HG03175 (cell line): ENCODE measurements around the gene THOC6.
"Not testable (repeated sequence)": the region's sequence is repeated elsewhere in the genome, so short reads cannot be mapped to it uniquely, and the experiment has no call there.

Experiments
- ATAC-seq: cut with Tn5 transposase; IDR thresholded peaks from one replicate; pipeline ENCODE4 v1.9.1; 2021; ENCODE audit warnings: mild to moderate bottlenecking, moderate library complexity; ENCODE audit not compliant: unreplicated experiment

Gene THOC6

GRCh38 chr16:3052571-3053329, 28.9 kb downstream of the THOC6 start:
- not testable (repeated sequence) for ATAC-seq

GRCh38 chr16:3053330-3053710, 29.5 kb downstream of the THOC6 start:
- ATAC-seq: not testable (repeated sequence)

DNA sequence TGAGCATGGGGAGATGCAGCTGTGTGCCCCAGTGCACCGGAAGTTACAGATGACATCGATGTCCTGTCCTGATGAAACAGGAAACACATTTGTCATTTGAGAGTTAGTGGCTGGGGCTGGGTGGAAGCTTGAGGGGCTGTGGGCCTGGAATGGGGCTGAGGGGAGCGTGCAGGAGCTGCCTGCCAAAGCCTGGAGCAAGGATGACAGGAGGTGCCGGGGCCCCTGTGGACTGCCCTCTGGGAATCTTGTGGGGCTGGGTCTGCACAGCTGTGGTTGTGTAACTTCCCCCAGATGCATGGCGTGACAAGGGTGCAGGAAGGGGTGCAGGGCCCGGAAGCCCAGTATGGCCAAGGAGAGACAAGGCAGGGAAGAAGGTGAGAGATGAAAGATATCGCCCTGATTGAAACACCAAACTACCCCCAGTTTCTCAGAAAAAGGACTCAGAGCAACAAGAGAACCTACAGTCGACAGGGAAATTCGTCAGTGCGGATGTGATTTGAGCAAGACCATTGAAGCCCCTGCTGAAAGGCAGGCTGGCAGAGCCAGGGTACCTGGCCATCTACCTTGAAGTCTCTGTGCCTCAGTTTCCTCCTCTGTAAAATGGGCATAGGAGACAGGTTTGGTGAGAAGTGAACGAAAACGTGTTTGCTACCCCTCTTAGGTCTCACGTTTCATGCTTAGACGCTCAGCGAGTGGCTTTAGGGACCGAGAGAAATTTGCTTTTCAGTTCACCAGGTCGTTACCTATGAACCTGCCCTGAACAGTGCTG, 31.3 kb downstream of the THOC6 start:
- no peak for ATAC-seq

- ATAC-seq: not testable (repeated sequence)
These were observed 31.9 kb downstream of the THOC6 start for GRCh38 chr16:3055734-3056115.

GRCh38 chr16:3056336-3057180, 32.7 kb downstream of the THOC6 start:
- no peak for ATAC-seq

DNA sequence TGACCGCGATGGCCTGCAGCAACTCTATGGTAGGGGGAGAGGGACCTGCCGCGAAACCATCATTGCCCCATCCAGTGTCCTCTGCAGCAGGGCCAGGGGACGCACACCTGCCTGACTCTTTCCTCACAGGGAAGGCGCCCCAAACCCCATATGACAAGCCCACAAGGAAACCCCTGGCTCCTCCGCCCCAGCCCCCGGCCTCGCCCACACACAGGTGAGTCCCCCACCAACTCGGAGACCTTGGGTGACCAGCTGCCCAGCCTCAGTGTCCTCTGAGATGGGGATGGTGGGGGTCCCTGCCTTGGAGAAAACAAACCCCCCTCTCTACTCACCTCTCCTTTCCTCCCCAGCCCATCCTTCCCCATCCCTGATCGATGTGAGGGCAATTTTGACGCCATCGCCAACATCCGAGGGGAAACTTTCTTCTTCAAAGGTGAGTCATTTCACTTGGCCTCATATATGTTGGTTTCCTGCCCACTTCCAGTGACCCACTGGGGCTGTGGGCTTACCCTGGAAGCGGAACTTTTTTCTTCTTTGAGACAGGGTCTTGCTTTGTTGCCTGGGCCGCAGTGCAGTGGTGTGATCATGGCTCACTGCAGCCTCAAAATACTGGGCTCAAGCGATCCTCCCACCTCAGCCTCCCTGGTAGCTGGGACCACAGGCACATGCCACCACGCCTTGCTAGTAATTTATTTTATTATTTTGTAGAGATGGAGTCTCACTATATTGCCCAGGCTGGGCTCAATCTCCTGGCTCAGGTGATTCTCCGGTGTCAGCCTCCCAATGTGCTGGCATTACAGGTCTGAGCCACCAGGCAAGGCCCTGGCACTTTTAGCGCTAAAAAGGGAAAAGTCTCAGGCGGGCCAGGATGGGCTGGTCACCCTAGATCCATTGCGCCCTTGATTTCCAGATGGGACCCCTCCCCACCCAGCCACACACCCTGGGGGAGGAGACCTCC, 33.6 kb downstream of the THOC6 start:
- ATAC-seq: no peak

- ATAC-seq: peak; percentile 41
These were observed 34.5 kb downstream of the THOC6 start for GRCh38 chr16:3058139-3059030.

DNA sequence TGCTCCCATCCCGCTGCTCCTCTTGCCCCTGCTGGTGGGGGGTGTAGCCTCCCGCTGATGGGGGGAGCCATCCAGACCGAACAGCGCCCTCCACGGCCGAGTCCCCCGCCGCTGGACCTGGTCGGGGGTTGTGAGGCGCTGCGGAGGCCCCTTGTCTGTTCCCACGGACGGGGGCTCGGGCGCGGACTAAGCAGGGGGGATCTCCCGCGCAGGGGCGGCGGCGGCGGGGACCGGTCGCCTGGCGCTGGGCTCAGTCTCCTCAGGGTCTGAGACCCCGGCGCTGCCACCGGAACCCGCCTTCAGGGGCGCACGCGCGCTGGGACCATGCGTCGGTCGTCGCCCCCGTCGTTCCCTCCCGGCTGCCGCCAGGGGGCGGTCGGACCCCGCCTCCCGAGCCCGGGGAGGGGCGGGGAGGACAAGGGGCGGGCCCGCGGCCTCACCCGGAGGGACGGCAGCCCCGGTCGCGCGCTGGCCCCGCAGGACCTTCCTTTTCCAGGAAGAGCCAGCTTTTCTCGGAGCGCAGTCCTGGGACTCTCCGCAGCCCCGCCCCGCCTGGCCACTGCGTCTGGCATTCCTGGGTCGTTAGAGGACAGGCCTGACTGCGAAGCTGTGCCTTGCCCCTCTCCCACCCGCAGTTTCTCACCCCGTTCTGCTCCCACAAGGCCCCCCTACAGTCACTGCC, 35.3 kb downstream of the THOC6 start:
- peak; percentile 84 for ATAC-seq

GRCh38 chr16:3059723-3060242, 35.9 kb downstream of the THOC6 start:
- no peak for ATAC-seq

DNA sequence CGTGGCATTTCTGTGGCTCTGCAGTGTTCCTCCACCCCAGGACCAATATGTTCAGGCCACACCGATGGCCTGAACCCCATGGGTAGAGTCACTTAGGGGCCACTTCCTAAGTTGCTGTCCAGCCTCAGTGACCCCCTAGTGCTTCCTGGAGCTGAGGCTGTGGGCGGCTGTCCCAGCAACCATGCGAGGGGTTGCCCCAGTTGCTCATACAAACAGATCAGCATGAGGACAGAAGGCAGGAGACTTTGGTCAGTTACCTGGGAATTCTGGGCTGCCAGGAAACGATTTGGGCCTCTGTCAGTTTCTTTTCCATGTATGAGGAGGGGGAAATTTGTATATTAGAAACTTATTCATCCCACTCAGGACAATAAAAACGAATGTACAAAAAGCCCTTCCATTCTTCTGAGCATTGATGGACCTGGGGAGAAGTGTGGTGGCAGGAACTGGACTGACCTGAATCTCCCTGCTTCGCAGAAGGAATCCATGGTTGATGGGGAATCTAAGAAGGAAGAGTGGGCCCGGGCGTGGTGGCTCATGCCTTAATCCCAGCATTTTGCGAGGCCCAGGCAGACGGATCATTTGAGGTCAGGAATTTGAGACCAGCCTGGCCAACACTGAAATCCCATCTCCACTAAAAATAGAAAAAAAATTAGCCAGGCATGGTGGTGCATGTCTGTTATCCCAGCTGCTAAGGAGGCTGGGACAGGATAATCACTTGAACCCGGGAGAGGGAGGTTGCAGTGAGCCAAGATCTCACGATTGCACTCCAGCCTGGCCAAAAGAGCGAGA, 36.7 kb downstream of the THOC6 start:
- no peak for ATAC-seq

DNA sequence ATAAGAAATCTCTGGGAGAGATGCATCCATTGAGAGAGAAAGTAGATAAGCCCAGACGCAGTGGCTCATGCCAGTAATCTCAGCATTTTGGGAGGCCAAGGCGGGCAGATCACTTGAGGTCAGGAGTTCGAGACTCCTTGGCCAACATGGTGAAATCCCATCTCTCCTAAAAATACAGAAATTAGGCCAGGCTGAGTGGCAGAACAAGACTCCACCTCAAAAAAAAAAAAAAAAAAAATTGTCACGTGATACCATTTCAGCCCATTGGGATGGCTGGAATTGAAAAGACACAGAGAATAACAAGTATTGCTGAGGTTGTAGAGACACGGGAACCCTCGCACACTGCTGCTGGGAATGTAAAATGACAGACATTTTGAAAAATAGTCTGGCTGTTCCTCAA, 38.7 kb downstream of the THOC6 start:
- no peak for ATAC-seq

- no peak for ATAC-seq
These were observed 40.0 kb downstream of the THOC6 start for GRCh38 chr16:3063625-3064386.

- ATAC-seq: no peak
These were observed 41.4 kb downstream of the THOC6 start, which contains the start of gene IL32 for GRCh38 chr16:3065069-3065741. Gene IL32, plus strand, starts transcription at chr16:3065640. Its CDS starts 172 bp downstream, at chr16:3065812.

GRCh38 chr16:3065742-3066439, 42.1 kb downstream of the THOC6 start:
- ATAC-seq: no peak

- ATAC-seq: no peak
These were observed 42.6 kb downstream of the THOC6 start for GRCh38 chr16:3066440-3066748.

GRCh38 chr16:3068487-3068886, 44.7 kb downstream of the THOC6 start:
- no peak for ATAC-seq
